Mammary epithelial cell (primary cell): ENCODE measurements around the gene ARHGAP15.

Experiments used
- CTCF ChIP-seq, 2 donors: IDR thresholded peaks in 1 of 2; conservative IDR thresholded peaks in 1 of 2; 2 replicates each; pipeline ENCODE4 v1.5.1; 2011 to 2012; ENCODE audit warnings: inconsistent platforms in 2 of 2, low read length in 2 of 2, mild to moderate bottlenecking in 2 of 2, control low read depth in 1 of 2, low read depth in 1 of 2; ENCODE audit not compliant: insufficient read depth in 1 of 2; ENCODE audit errors: extremely low read depth in 1 of 2
- EZH2 ChIP-seq: IDR thresholded peaks from 2 replicates; pipeline ENCODE4 v1.6.1; 2012; ENCODE audit warnings: low read length, inconsistent platforms, borderline replicate concordance

GRCh38 chr2:143425896-143426295, 296.7 kb downstream of the ARHGAP15 start:
- TF ChIP-seq CTCF (conservative IDR thresholded peaks at IDR 0.05 in 1 of 2, IDR thresholded peaks at IDR 0.05 in 1 of 2; ENCODE audit: extremely low read depth in 1 of 2, insufficient read depth in 1 of 2, low read depth in 1 of 2, low read length in 2 of 2), result no peak
- TF ChIP-seq EZH2, result no peak
